PFSK-1 (cell line): ENCODE results near the gene RAD51B.

Source experiments
- FOXP2 ChIP-seq: optimal IDR thresholded peaks from 2 replicates; pipeline ENCODE3; 2011; ENCODE audit warnings: borderline replicate concordance, control low read depth, inconsistent platforms; ENCODE audit not compliant: insufficient read depth; ENCODE audit errors: extremely low read length, extremely low read depth
- POLR2AphosphoS5 ChIP-seq: IDR thresholded peaks from 2 replicates; pipeline ENCODE4 v1.6.1; 2012; ENCODE audit warnings: low read depth, mild to moderate bottlenecking, control low read depth, low read length, moderate library complexity
- SIN3A ChIP-seq: IDR thresholded peaks from 2 replicates; pipeline ENCODE4 v1.6.1; 2012; ENCODE audit warnings: mild to moderate bottlenecking, low read length, moderate library complexity, borderline replicate concordance; ENCODE audit not compliant: insufficient read depth
- TAF1 ChIP-seq: IDR thresholded peaks from 2 replicates; pipeline ENCODE4 v1.6.1; 2012; ENCODE audit warnings: low read length, control low read depth, borderline replicate concordance; ENCODE audit not compliant: insufficient read depth
- TF ChIP-seq, protein P1 (sequence below), 2 experiments: IDR thresholded peaks; 2 replicates each; pipeline versions ENCODE4 v1.6.1 to v1.8.0; 2011 to 2012; ENCODE audit warnings: low read depth in 2 of 2, low read length in 2 of 2, control low read depth in 1 of 2, inconsistent platforms in 1 of 2, mild to moderate bottlenecking in 1 of 2, moderate library complexity in 1 of 2; ENCODE audit not compliant: insufficient read depth in 1 of 2

The RAD51B gene

DNA sequence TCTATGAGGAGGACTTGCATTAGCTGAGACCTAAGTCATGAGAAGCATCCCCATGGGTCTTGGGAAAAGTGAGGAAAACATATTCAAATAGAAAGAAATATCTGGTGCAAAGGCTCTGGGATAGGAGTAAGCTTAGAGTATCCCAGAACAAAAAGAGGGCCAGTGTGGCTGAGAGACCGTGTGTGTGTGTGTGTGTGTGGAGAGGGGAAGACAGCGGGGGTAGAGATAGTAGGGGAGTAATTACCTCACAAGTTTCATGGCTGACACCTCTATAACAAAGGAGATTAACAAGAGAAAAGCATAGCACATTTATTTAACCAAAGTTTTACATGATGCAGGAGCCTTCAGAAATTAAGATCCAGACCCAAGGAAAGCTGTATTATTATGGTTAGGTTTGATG, 440.5 kb downstream of the RAD51B start:
- TF ChIP-seq FOXP2, result no peak

DNA sequence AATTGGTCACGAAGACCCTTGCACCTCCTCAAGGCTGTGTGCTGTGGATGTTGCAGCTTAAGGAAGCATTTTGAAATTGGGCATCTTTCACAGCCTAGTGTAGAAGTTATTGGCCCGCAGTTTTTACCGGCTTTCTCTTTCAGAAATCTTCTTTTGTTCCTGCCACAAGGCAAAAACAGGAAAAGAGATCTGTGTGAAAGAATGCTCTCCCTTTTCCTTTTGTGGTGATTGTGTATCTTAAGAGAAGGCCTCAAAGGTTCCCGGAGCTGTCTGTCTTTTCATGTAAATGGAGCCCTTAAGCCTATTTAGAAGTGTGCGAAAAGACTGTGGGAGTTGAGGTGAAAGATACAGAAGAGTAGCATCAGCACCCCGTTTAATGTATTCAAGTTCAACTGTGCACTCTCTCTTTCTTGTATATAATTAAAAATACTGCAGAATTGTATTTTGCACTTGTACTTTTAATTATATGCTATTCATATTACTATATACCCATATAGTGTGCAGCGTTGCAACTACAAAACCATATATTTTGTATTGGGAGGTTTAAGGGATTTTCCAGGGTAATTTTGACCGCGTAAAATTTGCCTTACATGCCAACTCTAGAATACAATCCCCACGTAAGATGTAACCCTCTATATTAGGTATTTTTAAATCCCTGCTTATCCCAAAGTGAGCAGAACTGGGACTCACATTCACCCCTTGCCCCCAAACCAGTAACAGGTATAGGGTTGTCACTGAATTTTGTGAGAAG, 441.7 kb downstream of the RAD51B start:
- TF ChIP-seq, protein P1, sequence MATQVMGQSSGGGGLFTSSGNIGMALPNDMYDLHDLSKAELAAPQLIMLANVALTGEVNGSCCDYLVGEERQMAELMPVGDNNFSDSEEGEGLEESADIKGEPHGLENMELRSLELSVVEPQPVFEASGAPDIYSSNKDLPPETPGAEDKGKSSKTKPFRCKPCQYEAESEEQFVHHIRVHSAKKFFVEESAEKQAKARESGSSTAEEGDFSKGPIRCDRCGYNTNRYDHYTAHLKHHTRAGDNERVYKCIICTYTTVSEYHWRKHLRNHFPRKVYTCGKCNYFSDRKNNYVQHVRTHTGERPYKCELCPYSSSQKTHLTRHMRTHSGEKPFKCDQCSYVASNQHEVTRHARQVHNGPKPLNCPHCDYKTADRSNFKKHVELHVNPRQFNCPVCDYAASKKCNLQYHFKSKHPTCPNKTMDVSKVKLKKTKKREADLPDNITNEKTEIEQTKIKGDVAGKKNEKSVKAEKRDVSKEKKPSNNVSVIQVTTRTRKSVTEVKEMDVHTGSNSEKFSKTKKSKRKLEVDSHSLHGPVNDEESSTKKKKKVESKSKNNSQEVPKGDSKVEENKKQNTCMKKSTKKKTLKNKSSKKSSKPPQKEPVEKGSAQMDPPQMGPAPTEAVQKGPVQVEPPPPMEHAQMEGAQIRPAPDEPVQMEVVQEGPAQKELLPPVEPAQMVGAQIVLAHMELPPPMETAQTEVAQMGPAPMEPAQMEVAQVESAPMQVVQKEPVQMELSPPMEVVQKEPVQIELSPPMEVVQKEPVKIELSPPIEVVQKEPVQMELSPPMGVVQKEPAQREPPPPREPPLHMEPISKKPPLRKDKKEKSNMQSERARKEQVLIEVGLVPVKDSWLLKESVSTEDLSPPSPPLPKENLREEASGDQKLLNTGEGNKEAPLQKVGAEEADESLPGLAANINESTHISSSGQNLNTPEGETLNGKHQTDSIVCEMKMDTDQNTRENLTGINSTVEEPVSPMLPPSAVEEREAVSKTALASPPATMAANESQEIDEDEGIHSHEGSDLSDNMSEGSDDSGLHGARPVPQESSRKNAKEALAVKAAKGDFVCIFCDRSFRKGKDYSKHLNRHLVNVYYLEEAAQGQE (IDR thresholded peaks at IDR 0.05; ENCODE audit: insufficient read depth in 1 of 2, low read depth in 2 of 2, low read length in 2 of 2), result no peak
- TF ChIP-seq TAF1 (no peak), POLR2AphosphoS5 (no peak), FOXP2 (no peak), SIN3A (no peak)

DNA sequence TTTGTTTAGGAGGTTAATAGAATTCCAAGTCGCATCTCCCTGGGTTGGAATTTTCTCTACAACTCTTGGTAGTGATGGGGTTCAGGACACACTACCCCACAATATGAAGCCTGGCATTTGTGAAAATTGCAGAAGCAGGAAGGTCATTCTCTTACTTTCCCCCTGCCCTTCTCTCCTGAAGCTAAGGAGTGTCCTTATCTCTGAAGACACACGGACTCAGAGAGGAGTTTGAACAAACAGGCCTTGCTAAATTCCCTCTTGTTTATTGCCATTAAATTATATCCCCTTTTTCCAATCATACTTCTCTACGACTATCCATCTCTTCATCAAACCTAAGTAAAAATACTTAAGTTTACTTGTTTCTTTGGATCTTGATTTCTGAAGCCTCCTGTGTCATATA, 443.0 kb downstream of the RAD51B start:
- TF ChIP-seq FOXP2 (no peak), TAF1 (no peak), SIN3A (no peak), POLR2AphosphoS5 (no peak)
- TF ChIP-seq, protein P1 (IDR thresholded peaks at IDR 0.05; ENCODE audit: insufficient read depth in 1 of 2, low read depth in 2 of 2, low read length in 2 of 2), result no peak

DNA sequence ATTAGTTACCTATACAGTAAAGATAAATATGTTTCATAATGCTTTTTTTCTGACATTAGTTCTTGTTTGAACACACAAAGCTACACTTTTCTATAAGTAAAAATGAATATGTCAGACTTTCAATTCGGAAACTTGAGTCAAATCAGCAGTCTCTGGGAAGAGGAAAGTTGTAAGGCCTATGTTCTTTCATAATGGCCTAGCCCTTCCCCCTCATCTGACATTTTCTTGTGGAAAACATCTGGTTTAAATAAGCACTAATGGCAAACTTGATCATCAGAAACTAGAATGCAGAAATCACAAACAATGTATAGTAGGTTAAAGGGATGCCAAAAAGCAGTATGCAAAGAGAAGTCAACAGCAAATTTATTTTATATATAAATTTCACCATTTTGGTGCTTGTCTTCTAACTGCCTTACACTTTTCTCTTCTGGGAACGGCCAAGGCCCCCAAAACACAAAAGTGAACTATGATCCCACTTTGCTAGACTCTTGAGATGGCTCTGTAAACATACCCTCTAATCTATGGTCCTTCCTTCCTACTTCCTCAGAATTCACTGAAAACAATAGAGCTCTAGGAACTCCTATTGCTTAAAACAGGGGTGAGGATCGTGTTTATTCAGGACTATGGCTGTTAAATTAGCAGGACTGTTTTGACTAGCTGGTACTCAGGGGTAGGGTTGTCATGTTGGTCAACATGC, 444.1 kb downstream of the RAD51B start:
- TF ChIP-seq SIN3A (no peak), FOXP2 (no peak), TAF1 (no peak), POLR2AphosphoS5 (no peak)
- TF ChIP-seq, protein P1 (IDR thresholded peaks at IDR 0.05; ENCODE audit: insufficient read depth in 1 of 2, low read depth in 2 of 2, low read length in 2 of 2), result no peak

DNA sequence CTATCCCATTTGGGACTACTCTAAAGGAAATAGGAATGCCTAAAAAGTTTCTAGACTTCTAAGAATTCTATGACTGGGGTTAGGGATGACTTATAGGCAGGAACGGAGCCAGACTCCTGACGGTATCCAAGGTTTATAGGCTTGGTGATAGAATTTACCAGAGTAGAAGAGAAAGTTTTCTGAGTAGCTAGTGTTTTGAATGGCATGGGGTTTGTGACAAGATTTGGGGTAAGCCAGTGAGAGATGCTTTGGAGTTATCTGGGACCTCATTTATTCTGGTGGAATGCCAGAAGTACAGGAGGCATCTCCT, 444.6 kb downstream of the RAD51B start:
- TF ChIP-seq POLR2AphosphoS5 (no peak), TAF1 (no peak), FOXP2 (no peak), SIN3A (no peak)
- TF ChIP-seq, protein P1 (IDR thresholded peaks at IDR 0.05; ENCODE audit: insufficient read depth in 1 of 2, low read depth in 2 of 2, low read length in 2 of 2), result no peak
